Aorta (tissue), 5 donors: ENCODE data around the gene GUCD1. TPM values are rescaled to one million over a fixed set of nuclear protein-coding genes. Genes with fewer than 3 reads are reported as not detected.
"Not testable (repeated sequence)": the region's sequence is repeated elsewhere in the genome, so short reads cannot be mapped to it uniquely, and the experiment has no call there.

ENCODE experiments used
- ATAC-seq: fragments of 200-7000 bp; cut with Tn5 transposase; one replicate; pipeline ENCODE4 v1.9.1; 2022; ENCODE audit warnings: moderate library complexity; ENCODE audit not compliant: low FRiP score
- DNase-seq, 2 donors: peaks; one replicate each; pipeline ENCODE4 v3.0.0-alpha.2; 2020
- H3K27ac ChIP-seq, 2 donors: one replicate each; pipeline ENCODE4 v1.5.1; 2013; ENCODE audit warnings: low read length in 2 of 2, mild to moderate bottlenecking in 2 of 2, moderate library complexity in 2 of 2, control low read depth in 1 of 2, inconsistent platforms in 1 of 2, low read depth in 1 of 2
- H3K27me3 ChIP-seq, 2 donors: one replicate each; pipeline ENCODE4 v1.6.1; 2013; ENCODE audit warnings: control low read depth in 1 of 2, low read length in 1 of 2, mild to moderate bottlenecking in 1 of 2, moderate library complexity in 1 of 2; ENCODE audit not compliant: insufficient read depth in 2 of 2, control insufficient read depth in 1 of 2
- H3K36me3 ChIP-seq, 2 donors: one replicate each; pipeline ENCODE4 v1.6.1; 2013; ENCODE audit warnings: control low read depth in 1 of 2, low read length in 1 of 2, mild to moderate bottlenecking in 1 of 2; ENCODE audit not compliant: insufficient read depth in 2 of 2, control insufficient read depth in 1 of 2
- H3K4me1 ChIP-seq, 2 donors: one replicate each; pipeline ENCODE4 v1.6.1; 2013; ENCODE audit warnings: low read length in 2 of 2, control low read depth in 1 of 2, mild to moderate bottlenecking in 1 of 2, moderate library complexity in 1 of 2; ENCODE audit not compliant: insufficient read depth in 2 of 2, control insufficient read depth in 1 of 2
- H3K4me3 ChIP-seq, 2 donors: one replicate each; pipeline ENCODE4 v1.5.1; 2013; ENCODE audit warnings: low read length in 2 of 2, control low read depth in 1 of 2, mild to moderate bottlenecking in 1 of 2
- H3K9me3 ChIP-seq: one replicate; pipeline ENCODE4 v1.6.1; 2013; ENCODE audit warnings: mild to moderate bottlenecking, low read length; ENCODE audit not compliant: control insufficient read depth
- WGBS, 2 donors: extraction: QIAGEN DNeasy Blood & Tissue Kit; methylation state at CpG; one replicate each; pipeline ENCODE4 v1.1.7; 2013; 5-methylcytosine and 5-hydroxymethylcytosine counted together
- intact Hi-C, 2 donors: fragments of 100-400 bp; cut with DNase I; formaldehyde crosslinking; loops; one replicate each; pipeline versions ENCODE4 v1.14.2 to v1.15.0; 2022
- long read RNA-seq, 2 donors: library from polyadenylated mRNA; unstranded; transcript quantifications; one replicate each; pipeline ENCODE4 v2.0.0, GENCODE V29; 2020 to 2021
- polyA plus RNA-seq, 2 donors: library from polyadenylated mRNA; stranded (reverse); fragments of 200-250 nt; gene quantifications; one replicate each; pipeline ENCODE4 v1.2.3, GENCODE V29; 2013
- total RNA-seq, 2 donors: library from RNA; stranded (reverse); fragmentation: NEBNext Ultra II Directional; extraction: Animal tissue kit (Norgen Biotek cat#: 25700); gene quantifications; one replicate each; pipeline ENCODE4 v1.2.1, GENCODE V29; 2021
- donor health status: healthy with polysubstance abuse.
- donor health status: Bipolar disorder and iron deficiency.
- donor health status: DM: no; HTN: no; CAD: no.
- donor health status: DM: no; HTN: no; CAD: no.
- donor health status: DM: yes; HTN: yes; CAD: no.

GUCD1 gene
- total RNA-seq (10 to 100 TPM; 60.7 to 67.0 TPM), polyA plus RNA-seq (10 to 100 TPM; 42.2 to 71.6 TPM)
- long read RNA-seq, donor 1, transcript GUCD1-206 (6 exons, 3,613 nt), result major isoform, 16 of 51 reads
- long read RNA-seq, donor 1, partial matches to known transcripts, result 5 of 51 reads
- long read RNA-seq, donor 1, other reads (novel, unspliced or antisense), result 25 of 51 reads
- long read RNA-seq, donor 2, transcript GUCD1-206 (6 exons, 3,613 nt), result major isoform, 6 of 19 reads
- long read RNA-seq, donor 2, partial matches to known transcripts, result 0 of 19 reads
- long read RNA-seq, donor 2, other reads (novel, unspliced or antisense), result 10 of 19 reads

- no peak for ATAC-seq
- 0 to 1% methylated on average over 47 to 64 of the region's 64 CpGs for WGBS, 2 donors
- H3K4me1 ChIP-seq, result peaks cover 4 to 5% of the 10 kb centered on the region in 2 donors
Measured at GRCh38 chr22:24554313-24555164, at the start of gene GUCD1. Gene GUCD1, minus strand, starts transcription at chr22:24555138. Its CDS starts 147 bp downstream, at chr22:24554991.

GRCh38 chr22:24603770-24604629 lies 49.1 kb upstream of the GUCD1 start:
- H3K4me1 ChIP-seq, H3K4me3 ChIP-seq, H3K27me3 ChIP-seq, intact Hi-C loops, H3K9me3 ChIP-seq, H3K36me3 ChIP-seq, H3K27ac ChIP-seq, ATAC-seq: not testable (repeated sequence)
- DNase-seq, result peak in 1 of 2 donors; percentile 48
- WGBS, 2 donors, result 28 to 33% methylated on average over 17 to 18 of the region's 18 CpGs

More at GRCh38 chr22:24554313-24555164, at the start of gene GUCD1:
- peak within 1 kb of the TSS; percentile 72 to 83 for H3K4me3 ChIP-seq
- no peaks in the 10 kb centered on the region for H3K9me3 ChIP-seq
- DNase-seq, result no peak
- H3K36me3 ChIP-seq, result peaks cover 0 to 3% of the 10 kb centered on the region in 2 donors
- peak within 1 kb of the TSS; percentile 32 to 94 for H3K27ac ChIP-seq
- intact Hi-C loops, result no loop called here
- no peaks in the 10 kb centered on the region for H3K27me3 ChIP-seq

GRCh38 chr22:24602847-24603769 lies 48.2 kb upstream of the GUCD1 start, which contains the start of gene GGT1:
Gene GGT1, plus strand, starts transcription at chr22:24603193. Its CDS starts 7,889 bp downstream, at chr22:24611082.
- DNase-seq, result peak in 1 of 2 donors; percentile 71
- H3K9me3 ChIP-seq, H3K27me3 ChIP-seq, H3K4me1 ChIP-seq, ATAC-seq, H3K27ac ChIP-seq, H3K36me3 ChIP-seq, intact Hi-C loops, H3K4me3 ChIP-seq: not testable (repeated sequence)
- 72 to 76% methylated on average over 19 to 22 of the region's 22 CpGs for WGBS, 2 donors

- DNase-seq, result peak in 1 of 2 donors; percentile 34
- ATAC-seq, intact Hi-C loops: not testable (repeated sequence)
Measured at GRCh38 chr22:24602105-24602749, 47.3 kb upstream of the GUCD1 start.

GRCh38 chr22:24601217-24602104 lies 46.5 kb upstream of the GUCD1 start:
- H3K4me1 ChIP-seq, result no peaks in the 10 kb centered on the region
- no peaks in the 10 kb centered on the region for H3K9me3 ChIP-seq
- intact Hi-C loops, result no loop called here
- no peaks in the 10 kb centered on the region for H3K27me3 ChIP-seq
- no peaks in the 10 kb centered on the region for H3K36me3 ChIP-seq
- 54 to 58% methylated on average over 12 of the region's 12 CpGs for WGBS, 2 donors
- no peak overlapping the region for H3K27ac ChIP-seq
- H3K4me3 ChIP-seq, result no peak overlapping the region
- DNase-seq, result peak in 1 of 2 donors; percentile 81
- ATAC-seq, result peak; percentile 53

More at GRCh38 chr22:24602105-24602749, 47.3 kb upstream of the GUCD1 start:
- not testable (repeated sequence) for H3K36me3 ChIP-seq, H3K27me3 ChIP-seq, H3K9me3 ChIP-seq, H3K27ac ChIP-seq, H3K4me3 ChIP-seq, H3K4me1 ChIP-seq
- 93 to 94% methylated on average over 10 to 11 of the region's 11 CpGs for WGBS, 2 donors

- peak in 1 of 2 donors; percentile 41 for DNase-seq
- H3K36me3 ChIP-seq, H3K27me3 ChIP-seq, H3K4me1 ChIP-seq, H3K27ac ChIP-seq, H3K4me3 ChIP-seq, ATAC-seq, H3K9me3 ChIP-seq, intact Hi-C loops: not testable (repeated sequence)
- WGBS, 2 donors, result 82 to 92% methylated on average over 3 of the region's 3 CpGs
Measured at GRCh38 chr22:24599958-24600715, 45.2 kb upstream of the GUCD1 start.
